Activated naive CD8-positive, alpha-beta T cell treated with anti-CD3 and anti-CD28 coated beads, Interleukin-2, amount 50 U/mL, for 16 hours (primary cell): ENCODE results near the gene OR10A2.
"Not testable (repeated sequence)": the region's sequence is repeated elsewhere in the genome, so short reads cannot be mapped to it uniquely, and the experiment has no call there.

Source experiments
- DNase-seq: peaks from one replicate; pipeline ENCODE4 v3.0.0-alpha.2; 2020; ENCODE audit warnings: low read depth, low spot score

Gene OR10A2

DNA sequence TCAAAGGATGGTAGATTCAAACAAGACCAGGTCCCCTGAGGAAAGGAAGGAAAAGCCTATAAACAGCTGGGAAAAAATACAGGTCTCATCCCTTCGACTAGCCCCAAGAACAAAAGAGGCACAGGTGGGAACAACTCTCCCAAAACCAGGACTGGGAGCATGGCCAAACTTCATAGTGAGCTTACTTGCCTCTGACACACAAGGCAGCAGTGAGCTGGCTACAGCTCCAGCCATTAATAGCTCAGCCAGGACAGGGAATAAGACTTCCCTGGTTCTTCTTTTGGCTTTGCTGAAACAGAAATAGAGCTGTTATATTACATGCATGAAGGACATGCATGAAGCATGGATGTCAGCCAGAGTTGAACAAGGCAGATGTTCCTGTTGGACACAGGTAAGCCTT, at the start of gene OR10A2:
Gene OR10A2 (plus strand): TSS at position 97 of the 400 bp plus-strand sequence. CDS start 6,698 bp downstream, outside the sequence.
- DNase-seq: no peak

GRCh38 chr11:6813656-6814055, 49.2 kb upstream of the OR10A2 start:
- no peak for DNase-seq

DNA sequence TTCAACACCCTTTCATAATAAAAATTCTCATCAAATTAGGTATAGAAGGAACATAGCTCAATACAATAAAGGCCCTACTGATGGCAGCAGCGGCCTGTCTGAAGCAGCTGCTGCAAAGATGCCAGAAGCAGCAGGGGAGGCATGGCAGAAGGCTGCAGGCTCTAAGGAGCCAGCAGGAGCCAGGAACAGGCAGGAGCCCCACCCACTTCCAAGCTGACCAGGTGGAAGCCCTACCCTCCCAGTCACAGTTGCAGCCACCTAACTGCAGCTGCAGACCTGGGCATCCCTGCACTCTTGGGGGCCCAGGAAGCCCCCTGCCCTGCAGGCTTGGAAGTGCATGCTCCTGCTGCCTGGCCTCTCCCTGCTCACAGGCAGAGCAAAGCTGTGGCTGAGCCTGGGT, 45.2 kb upstream of the OR10A2 start:
- no peak for DNase-seq

DNA sequence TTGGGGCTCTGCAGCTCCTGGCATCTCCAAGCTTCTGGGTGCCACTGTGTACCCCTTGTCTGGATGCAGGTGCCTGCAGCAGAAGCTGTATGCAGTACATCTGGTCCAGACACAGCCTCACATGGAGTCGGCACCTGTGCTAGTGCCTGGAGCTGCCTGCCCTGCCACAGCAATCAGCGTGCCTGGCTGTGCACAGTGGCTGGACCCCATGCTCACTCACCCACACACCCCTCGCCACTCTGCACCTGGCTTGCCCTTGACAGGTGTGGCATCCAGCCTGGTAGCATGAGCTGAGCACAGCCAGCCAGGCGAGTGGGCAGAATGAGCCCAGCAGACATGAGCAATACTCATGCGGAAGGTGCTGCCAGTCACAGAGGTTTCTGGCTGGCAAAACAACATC, 43.9 kb upstream of the OR10A2 start:
- no peak for DNase-seq

- no peak for DNase-seq
These were observed 38.6 kb upstream of the OR10A2 start for GRCh38 chr11:6824136-6824823.

GRCh38 chr11:6825231-6825744, 37.6 kb upstream of the OR10A2 start:
- no peak for DNase-seq

DNA sequence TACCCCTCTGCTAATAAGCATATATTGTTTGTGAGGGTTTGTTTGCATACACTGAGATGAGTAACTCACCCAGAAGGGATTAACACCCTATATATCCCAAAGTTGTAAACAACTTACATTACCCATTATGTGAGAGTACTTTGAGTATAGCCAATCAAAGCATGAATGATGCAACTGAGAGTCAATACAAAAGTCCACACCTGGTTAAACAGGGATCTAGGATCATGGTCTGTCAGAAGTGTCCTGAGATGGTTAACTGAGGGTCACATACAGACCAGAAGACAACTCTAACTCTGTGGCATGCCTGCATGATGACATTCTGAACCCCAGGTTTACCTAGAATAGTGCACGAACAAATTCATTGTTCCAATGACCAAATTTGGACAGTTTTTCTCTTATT, 34.8 kb upstream of the OR10A2 start:
- DNase-seq: no peak

- DNase-seq: no peak
These were observed 29.5 kb upstream of the OR10A2 start for GRCh38 chr11:6833356-6833755.

DNA sequence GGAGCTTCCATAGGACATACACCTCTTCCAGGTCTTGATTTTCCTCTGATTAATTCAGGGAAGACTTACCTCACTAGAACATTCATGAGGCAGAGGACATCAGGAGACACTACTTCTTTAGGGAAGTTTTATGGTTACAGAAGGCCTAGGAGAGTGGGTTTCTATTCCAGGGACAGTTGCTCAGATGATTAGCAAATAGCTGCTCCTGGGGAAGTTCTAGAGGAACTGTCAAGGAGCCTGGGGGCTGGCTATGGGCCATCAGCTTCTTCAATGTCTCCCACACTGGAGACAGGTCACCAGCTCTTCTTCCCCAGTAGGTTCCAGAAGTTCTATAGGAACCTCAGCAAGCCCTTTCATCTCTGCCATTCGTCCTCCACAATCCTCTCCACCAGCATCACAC, 28.8 kb upstream of the OR10A2 start:
- no peak for DNase-seq

DNA sequence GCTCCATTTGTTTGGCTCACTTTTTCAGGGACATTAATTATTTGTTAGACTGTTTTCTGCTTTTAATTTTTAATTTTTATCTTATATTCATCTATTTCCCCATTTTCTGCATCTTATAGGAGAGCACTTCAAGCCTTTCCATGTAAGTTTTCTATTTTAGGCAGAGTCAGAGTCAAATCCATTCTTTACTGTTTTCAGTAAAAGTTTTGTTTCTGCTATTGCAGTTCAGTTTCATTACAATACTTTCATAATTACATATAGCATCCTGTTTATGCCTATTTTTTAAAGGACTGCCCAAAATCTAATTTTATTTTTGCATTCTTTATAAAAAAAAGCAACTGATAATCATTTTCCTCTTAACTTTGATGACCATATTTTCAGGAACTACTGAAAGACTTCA, 21.2 kb upstream of the OR10A2 start:
- DNase-seq: no peak

DNA sequence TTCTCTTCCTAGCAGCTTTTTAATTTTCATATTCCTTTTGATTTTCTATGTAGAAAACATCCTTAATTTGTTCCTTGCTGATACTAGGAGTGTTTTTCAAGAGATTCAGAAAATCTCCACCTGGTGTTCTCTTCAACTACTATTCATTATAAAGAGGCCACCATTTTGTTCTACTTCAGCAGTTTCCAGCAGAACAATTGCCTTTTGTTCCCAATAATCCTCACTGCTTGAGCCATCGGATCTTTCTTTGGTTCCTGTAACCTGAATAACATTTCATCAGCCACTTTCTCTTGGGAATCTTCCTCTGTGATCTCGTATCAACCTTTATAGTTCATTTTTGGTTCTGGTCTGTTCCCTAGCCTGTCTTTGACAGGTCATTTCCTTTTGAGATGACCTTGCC, 19.2 kb upstream of the OR10A2 start:
- DNase-seq: no peak

DNA sequence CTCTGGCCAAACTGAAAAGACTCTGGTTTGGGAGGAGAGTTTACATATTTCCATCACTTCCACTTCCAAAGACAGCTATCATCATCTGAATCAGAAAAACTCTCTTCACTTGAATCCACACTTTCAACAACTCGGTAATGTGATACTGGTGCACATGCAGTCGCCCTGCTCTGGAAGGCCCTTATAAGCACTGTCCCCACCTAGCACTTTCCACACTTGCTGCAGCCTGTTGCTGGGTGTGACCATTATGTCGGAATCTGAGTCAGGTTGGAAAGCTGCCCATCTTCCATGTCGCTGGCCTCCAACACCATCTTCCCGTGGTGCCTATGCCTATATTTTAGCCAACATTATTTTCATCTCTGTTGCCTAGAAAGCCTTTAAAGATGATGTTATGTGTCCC, 18.5 kb upstream of the OR10A2 start:
- DNase-seq: no peak

DNA sequence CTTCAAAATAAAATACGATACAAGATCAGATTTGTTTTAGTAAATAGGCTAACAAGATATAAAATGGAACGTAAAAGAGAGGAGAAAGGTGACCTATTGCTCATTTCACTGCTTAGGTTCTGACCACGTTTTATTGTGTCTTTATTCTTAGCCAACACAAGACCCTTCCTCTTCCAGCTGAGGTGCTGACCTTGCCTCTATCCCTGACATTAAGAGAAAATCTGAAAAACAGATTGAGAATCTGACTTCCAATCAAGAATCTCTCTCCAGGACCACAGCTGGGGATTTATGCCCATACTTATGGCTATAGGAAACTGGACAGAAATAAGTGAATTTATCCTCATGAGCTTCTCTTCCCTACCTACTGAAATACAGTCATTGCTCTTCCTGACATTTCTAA, 17.5 kb upstream of the OR10A2 start, which contains the start of gene OR10A5:
Gene OR10A5 (plus strand): TSS at position 301 of the 400 bp plus-strand sequence. CDS start 0 bp downstream, at position 301.
- no peak for DNase-seq

- no peak for DNase-seq
These were observed 12.3 kb upstream of the OR10A2 start for GRCh38 chr11:6850526-6850925.

DNA sequence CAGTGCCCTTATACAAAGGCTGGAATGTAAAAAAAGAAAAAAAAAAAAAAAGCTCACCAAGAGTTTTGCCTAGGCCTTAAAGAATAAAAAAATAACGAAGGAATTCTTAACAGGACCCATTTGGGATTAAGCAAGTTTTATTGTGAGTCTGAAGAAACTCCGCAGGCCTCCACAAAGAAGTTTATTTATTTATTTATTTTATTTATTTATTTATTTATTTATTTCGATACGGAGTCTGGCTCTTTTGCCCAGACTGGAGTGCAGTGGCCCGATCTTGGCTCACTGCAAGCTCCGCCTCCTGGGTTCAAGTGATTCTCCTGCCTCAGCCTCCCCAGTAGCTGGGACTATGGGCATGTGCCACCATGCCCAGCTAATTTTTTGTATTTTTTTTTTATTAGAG, 8.1 kb upstream of the OR10A2 start:
- DNase-seq: not testable (repeated sequence)

DNA sequence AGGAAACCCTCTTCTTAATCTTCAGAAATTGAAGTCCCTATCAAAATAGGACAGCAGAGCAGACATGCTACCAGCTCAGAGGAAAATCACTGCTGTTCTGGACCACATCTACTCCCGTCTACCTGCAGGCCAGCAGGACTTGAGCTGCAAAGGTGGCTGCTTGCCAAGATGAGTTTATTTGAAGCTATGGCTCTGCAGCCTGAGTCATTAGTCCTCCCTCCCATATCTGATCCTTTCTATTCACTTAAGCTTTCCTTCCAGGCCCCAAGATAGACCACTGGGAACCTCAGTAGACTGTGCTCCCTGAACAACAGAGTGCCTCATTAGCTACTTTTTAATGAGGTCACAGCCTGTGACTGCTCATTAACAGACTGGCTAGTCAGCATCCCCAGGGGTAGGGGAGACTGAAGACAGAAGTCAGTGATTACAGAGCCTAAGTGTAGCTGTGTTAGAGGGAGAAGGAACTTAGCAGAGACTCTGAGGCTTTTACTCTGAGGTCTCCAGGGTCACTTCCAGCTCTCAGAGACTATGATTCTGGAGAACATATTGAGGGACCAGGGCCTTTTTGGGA, 6.8 kb upstream of the OR10A2 start:
- no peak for DNase-seq

DNA sequence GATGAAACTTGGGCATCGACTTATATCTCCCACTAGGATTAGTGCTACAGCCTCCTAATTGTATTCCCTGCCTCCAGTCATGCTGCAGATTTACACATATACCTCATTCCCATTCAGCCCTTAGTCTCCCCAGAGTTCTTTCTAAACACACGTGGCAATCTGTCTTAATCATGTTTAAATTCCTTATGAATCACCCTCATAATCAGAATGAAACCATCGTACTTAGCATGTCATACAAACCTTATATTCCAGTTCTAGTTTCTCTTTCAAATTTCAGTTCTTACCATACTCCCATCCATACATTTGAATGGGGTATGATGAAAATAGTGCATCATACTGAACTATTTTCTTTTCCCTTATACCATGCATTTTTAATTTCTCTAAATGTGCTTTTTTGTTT, 6.0 kb upstream of the OR10A2 start:
- no peak for DNase-seq

DNA sequence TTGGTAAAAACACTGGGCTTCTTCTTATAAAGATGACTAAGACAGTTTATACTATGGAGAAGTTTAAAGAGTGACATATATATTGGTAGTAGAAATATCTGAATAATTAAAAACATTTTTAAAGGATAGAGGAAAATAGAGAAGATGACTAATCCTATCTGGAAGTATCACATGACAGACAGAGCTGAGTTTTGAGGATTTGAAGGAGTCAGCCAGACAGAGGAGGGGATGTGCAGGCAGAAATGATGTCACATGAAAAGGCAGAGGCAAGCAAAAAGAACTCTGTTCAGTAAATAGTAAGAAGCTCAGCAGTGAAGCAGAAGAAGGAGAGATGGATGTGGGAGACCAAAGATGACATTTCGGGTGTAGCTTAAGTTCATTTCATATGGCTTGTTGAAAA, 1.6 kb downstream of the OR10A2 start:
- DNase-seq: no peak

GRCh38 chr11:6871278-6871677, 8.4 kb downstream of the OR10A2 start:
- DNase-seq: no peak

DNA sequence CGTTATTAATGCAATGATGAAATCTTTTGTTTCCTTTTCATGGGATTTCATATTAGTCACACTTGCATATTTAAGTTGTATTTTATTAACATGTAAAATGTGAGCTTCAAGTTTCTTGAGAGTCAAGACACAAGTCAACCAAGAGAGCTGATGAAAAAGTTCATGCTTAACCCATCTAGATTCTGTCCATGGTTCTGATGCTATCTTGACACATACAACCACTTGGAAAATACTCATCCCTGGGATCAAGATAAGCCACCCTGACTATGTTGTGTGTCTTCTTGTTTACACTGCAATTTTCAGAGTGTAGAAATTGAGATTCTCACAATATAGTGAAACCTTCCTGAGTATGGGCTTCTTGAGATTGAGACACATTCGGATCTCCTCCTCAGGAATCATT, 12.9 kb downstream of the OR10A2 start:
- DNase-seq: no peak

GRCh38 chr11:6876325-6876724, 13.5 kb downstream of the OR10A2 start, which contains the start of gene OR10A4:
Gene OR10A4 (plus strand): TSS chr11:6876625. CDS start chr11:6876648, 23 bp downstream.
- no peak for DNase-seq

- no peak for DNase-seq
These were observed 14.1 kb downstream of the OR10A2 start for GRCh38 chr11:6876914-6877313.

GRCh38 chr11:6882751-6883150, 19.9 kb downstream of the OR10A2 start:
- no peak for DNase-seq
